HG03196 (cell line): ENCODE results near the gene PELI3.
"Not testable (repeated sequence)": the region's sequence is repeated elsewhere in the genome, so short reads cannot be mapped to it uniquely, and the experiment has no call there.

Experiments used
- ATAC-seq: cut with Tn5 transposase; IDR thresholded peaks from one replicate; pipeline ENCODE4 v1.9.1; 2021; ENCODE audit not compliant: unreplicated experiment

PELI3 gene

GRCh38 chr11:66443602-66444001, 23.1 kb upstream of the PELI3 start:
- no peak for ATAC-seq

- ATAC-seq: no peak
These were observed 19.7 kb upstream of the PELI3 start for GRCh38 chr11:66447012-66447411.

GRCh38 chr11:66448523-66448922, 18.2 kb upstream of the PELI3 start:
- no peak for ATAC-seq

- ATAC-seq: no peak
These were observed 16.1 kb upstream of the PELI3 start for GRCh38 chr11:66450560-66450959.

GRCh38 chr11:66451663-66452062, 15.0 kb upstream of the PELI3 start:
- no peak for ATAC-seq

- ATAC-seq: no peak
These were observed 12.5 kb upstream of the PELI3 start for GRCh38 chr11:66454247-66454646.

- ATAC-seq: no peak
These were observed 11.9 kb upstream of the PELI3 start for GRCh38 chr11:66454828-66455227.

GRCh38 chr11:66457826-66458225, 8.9 kb upstream of the PELI3 start:
- no peak for ATAC-seq

GRCh38 chr11:66459138-66459778, 7.4 kb upstream of the PELI3 start:
- ATAC-seq: no peak

GRCh38 chr11:66462010-66462409, 4.7 kb upstream of the PELI3 start:
- ATAC-seq: no peak

- no peak for ATAC-seq
These were observed 3.8 kb upstream of the PELI3 start for GRCh38 chr11:66462911-66463310.

GRCh38 chr11:66464116-66464515, 2.6 kb upstream of the PELI3 start:
- not testable (repeated sequence) for ATAC-seq

GRCh38 chr11:66464916-66465315, 1.8 kb upstream of the PELI3 start:
- no peak for ATAC-seq

- ATAC-seq: no peak
These were observed 1.1 kb upstream of the PELI3 start for GRCh38 chr11:66465373-66466224.

- ATAC-seq: peak; percentile 13
These were observed 442 bp downstream of the PELI3 start for GRCh38 chr11:66467034-66467659.

- ATAC-seq: no peak
These were observed 1.1 kb downstream of the PELI3 start for GRCh38 chr11:66467756-66468155.

- no peak for ATAC-seq
These were observed 2.0 kb downstream of the PELI3 start for GRCh38 chr11:66468691-66469090.

GRCh38 chr11:66469441-66469840, 2.7 kb downstream of the PELI3 start:
- ATAC-seq: no peak

GRCh38 chr11:66470015-66470414, 3.3 kb downstream of the PELI3 start:
- no peak for ATAC-seq

GRCh38 chr11:66471142-66471541, 4.4 kb downstream of the PELI3 start:
- ATAC-seq: no peak

GRCh38 chr11:66472054-66472453, 5.3 kb downstream of the PELI3 start:
- ATAC-seq: no peak

- ATAC-seq: no peak
These were observed 6.5 kb downstream of the PELI3 start for GRCh38 chr11:66473167-66473566.
